Thyroid gland (tissue), 4 donors: ENCODE results near the gene SEMA4D. TPM values are rescaled to one million over a fixed set of nuclear protein-coding genes. Genes with fewer than 3 reads are reported as not detected.

ENCODE experiments used
- DNase-seq, 2 donors: peaks; one replicate each; pipeline ENCODE4 v3.0.0-alpha.2; 2019
- H3K27ac ChIP-seq, 3 donors: fragments of 200-600 bp; sonication (generic); 1 replicate in 2 of 3; 2 replicates in 1 of 3; pipeline ENCODE4 v1.5.1; 2016 to 2019; ENCODE audit warnings: mild to moderate bottlenecking in 1 of 3, moderate library complexity in 1 of 3
- H3K27me3 ChIP-seq: fragments of 200-600 bp; sonication (generic); one replicate; pipeline ENCODE4 v1.5.1; 2019
- H3K36me3 ChIP-seq, 2 donors: fragments of 200-600 bp; sonication (generic); one replicate each; pipeline ENCODE4 v1.5.1; 2016 to 2019
- H3K4me1 ChIP-seq, 2 donors: fragments of 200-600 bp; sonication (generic); one replicate each; pipeline ENCODE4 v1.5.1; 2017 to 2019
- H3K4me3 ChIP-seq, 3 donors: fragments of 200-600 bp; sonication (generic); replicated peaks in 1 of 3; 1 replicate in 2 of 3; 2 replicates in 1 of 3; pipeline ENCODE4 v1.5.1; 2016; ENCODE audit warnings: mild to moderate bottlenecking in 1 of 3
- H3K9me3 ChIP-seq: fragments of 200-600 bp; sonication (generic); one replicate; pipeline ENCODE4 v1.5.1; 2017
- POLR2A ChIP-seq, 2 donors: fragments of 450-650 bp; IDR thresholded peaks; one replicate each; pipeline ENCODE4 v1.6.1; 2017; ENCODE audit warnings: antibody characterized with exemption in 2 of 2, mild to moderate bottlenecking in 2 of 2, moderate library complexity in 1 of 2
- WGBS, 2 donors: methylation state at CpG; one replicate each; pipeline ENCODE4 v1.1.5; 2017; 5-methylcytosine and 5-hydroxymethylcytosine counted together
- intact Hi-C: fragments of 100-400 bp; cut with DNase I; formaldehyde crosslinking; loops from one replicate; pipeline ENCODE4 v1.15.1; 2023
- microRNA-seq: library from miRNA; unstranded; fragments of <30 nt; microRNA quantifications from one replicate; pipeline ENCODE4, GENCODE V29; 2016
- small RNA-seq: library from RNA; depleted of rRNA; stranded (forward); fragments of <200 nt; gene quantifications from one replicate; pipeline ENCODE3, GENCODE V24; 2016
- total RNA-seq, 4 donors: library from RNA; depleted of rRNA; stranded (reverse); fragments of >200 nt; gene quantifications; one replicate each; pipeline ENCODE4 v1.2.3, GENCODE V29; 2016
- TF ChIP-seq, protein P1 (sequence below), 6 experiments: fragments of 200-600 bp in 3 of 6; fragments of 450-650 bp in 3 of 6; sonication (generic) in 3 of 6; IDR thresholded peaks; one replicate each; pipeline ENCODE4 v1.5.1; 2016 to 2019; ENCODE audit warnings: antibody characterized with exemption in 6 of 6, mild to moderate bottlenecking in 2 of 6, inconsistent platforms in 1 of 6, moderate library complexity in 1 of 6

Gene SEMA4D
- total RNA-seq, 4 donors from 2014 or later = 19.9 to 29.6 (median 28.9) TPM

DNA sequence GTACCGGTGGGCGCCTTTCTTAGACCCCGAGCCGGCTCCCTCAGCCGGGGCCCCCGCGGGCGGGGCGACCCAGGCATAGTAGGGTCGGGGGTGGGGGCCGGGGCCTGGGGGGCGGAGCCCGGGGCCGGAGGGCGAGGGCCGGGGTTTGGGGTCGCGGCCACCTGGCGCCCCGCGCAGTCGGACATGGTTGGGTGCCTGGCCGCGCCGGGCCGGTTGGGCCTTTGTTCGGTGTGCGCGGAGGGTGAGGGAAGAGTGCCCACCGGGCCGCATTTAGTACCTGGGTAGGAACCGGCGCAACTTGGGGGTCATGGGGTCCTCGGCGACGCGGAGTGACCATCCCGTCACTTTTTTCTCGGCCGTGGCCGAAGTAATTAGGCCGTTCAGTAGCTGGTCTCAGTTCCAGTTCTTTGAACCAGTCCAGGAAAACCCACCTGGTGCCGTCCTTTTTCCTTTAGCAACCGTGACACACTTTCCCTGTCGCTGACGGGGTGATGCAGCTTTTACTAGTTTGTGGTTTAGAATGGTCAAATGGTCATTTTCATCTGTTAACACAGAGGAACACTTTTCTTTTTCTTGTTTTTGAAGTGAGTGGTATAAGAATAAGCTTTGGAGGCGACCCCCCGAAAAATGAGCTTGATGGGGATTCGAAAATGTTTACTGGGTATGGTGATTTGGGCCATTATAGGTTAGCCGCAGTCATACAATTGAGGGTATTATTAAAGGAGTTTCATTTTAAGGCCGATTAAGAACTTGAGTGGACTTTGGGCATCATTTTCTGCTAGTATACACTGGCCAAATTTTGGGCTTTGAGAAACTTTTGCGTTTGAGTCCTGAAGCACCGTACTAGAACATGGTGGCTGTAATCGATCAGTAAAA, 186.3 kb downstream of the SEMA4D start:
- no peaks in the 10 kb centered on the region for H3K27me3 ChIP-seq

More for the DNA sequence above, 186.3 kb downstream of the SEMA4D start:
- H3K36me3 ChIP-seq = no peaks in the 10 kb centered on the region
- H3K4me3 ChIP-seq = peak overlapping the region in 2 of 3 donors; percentile 9 to 68
- H3K27ac ChIP-seq = peak overlapping the region in 2 of 3 donors; percentile 13 to 56
- intact Hi-C loops = no loop called here
- H3K4me1 ChIP-seq = peaks cover 0 to 25% of the 10 kb centered on the region in 2 donors
- 0% methylated on average over 27 to 29 of the region's 54 CpGs for WGBS, 2 donors
- H3K9me3 ChIP-seq = no peaks in the 10 kb centered on the region
- DNase-seq = peak in 1 of 2 donors; percentile 18
- TF ChIP-seq, protein P1, sequence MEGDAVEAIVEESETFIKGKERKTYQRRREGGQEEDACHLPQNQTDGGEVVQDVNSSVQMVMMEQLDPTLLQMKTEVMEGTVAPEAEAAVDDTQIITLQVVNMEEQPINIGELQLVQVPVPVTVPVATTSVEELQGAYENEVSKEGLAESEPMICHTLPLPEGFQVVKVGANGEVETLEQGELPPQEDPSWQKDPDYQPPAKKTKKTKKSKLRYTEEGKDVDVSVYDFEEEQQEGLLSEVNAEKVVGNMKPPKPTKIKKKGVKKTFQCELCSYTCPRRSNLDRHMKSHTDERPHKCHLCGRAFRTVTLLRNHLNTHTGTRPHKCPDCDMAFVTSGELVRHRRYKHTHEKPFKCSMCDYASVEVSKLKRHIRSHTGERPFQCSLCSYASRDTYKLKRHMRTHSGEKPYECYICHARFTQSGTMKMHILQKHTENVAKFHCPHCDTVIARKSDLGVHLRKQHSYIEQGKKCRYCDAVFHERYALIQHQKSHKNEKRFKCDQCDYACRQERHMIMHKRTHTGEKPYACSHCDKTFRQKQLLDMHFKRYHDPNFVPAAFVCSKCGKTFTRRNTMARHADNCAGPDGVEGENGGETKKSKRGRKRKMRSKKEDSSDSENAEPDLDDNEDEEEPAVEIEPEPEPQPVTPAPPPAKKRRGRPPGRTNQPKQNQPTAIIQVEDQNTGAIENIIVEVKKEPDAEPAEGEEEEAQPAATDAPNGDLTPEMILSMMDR (IDR thresholded peaks at IDR 0.05) = no peak
- TF ChIP-seq POLR2A (IDR thresholded peaks at IDR 0.05) = no peak

Small RNA genes lying within 50 kb of the gene (microRNA-seq; reads per million reads assigned to microRNA genes)
- not detected for gene MIR3153

Small RNA genes lying within 50 kb of the gene (small RNA-seq; reads per million reads assigned to genes)
- gene MIR3153 = not detected

Other genes with a start within 250 kb of the SEMA4D start
- gene CKS2, start 186.9 kb downstream of the SEMA4D start, total RNA-seq = 10 to 100 TPM in 2 of 4 donors, 1 to 10 TPM in 2; 2.8 to 16.3 (median 11.2) TPM
- gene SECISBP2, start 179.6 kb downstream of the SEMA4D start, total RNA-seq = 100 to 1,000 TPM in 1 of 4 donors, 10 to 100 TPM in 3; 77.1 to 110 (median 90.6) TPM
- gene GADD45G, start 106.9 kb upstream of the SEMA4D start, total RNA-seq = 10 to 100 TPM in 3 of 4 donors, 1 to 10 TPM in 1; 8.3 to 27.2 (median 14.4) TPM